HepG2 (cell line): ENCODE data around the gene UBE2J1. TPM values are rescaled to one million over a fixed set of nuclear protein-coding genes. Genes with fewer than 3 reads are reported as not detected.

Source experiments
- DDIT3 ChIP-seq: sonication (generic); formaldehyde crosslinking; IDR thresholded peaks from 2 replicates; pipeline ENCODE4 v1.4.0; 2020; ENCODE audit warnings: mild to moderate bottlenecking, missing genetic modification reagents
- HDAC1 ChIP-seq: sonication (generic); formaldehyde crosslinking; IDR thresholded peaks from 2 replicates; pipeline ENCODE4 v1.5.1; 2020; ENCODE audit warnings: mild to moderate bottlenecking, missing genetic modification reagents
- KLF16 ChIP-seq, 2 experiments: sonication (generic) in 1 of 2; formaldehyde crosslinking in 1 of 2; IDR thresholded peaks; 2 replicates each; pipeline versions ENCODE4 v1.6.1 to v1.8.0; 2016 to 2023; ENCODE audit warnings: missing genetic modification reagents in 2 of 2, missing compliant biosample characterization in 1 of 2
- MXI1 ChIP-seq: IDR thresholded peaks from 3 replicates; pipeline ENCODE4 v1.6.1; 2012; ENCODE audit warnings: low read depth, low read length, inconsistent platforms, borderline replicate concordance
- MYNN ChIP-seq: sonication (generic); formaldehyde crosslinking; IDR thresholded peaks from 2 replicates; pipeline ENCODE4 v1.4.0; 2020; ENCODE audit warnings: mild to moderate bottlenecking, low read depth, missing genetic modification reagents
- POLR2AphosphoS2 ChIP-seq: IDR thresholded peaks from 2 replicates; pipeline ENCODE4 v1.6.1; 2011; ENCODE audit warnings: low read depth, low read length, improper control_type of control experiment
- SIN3B ChIP-seq: fragments of 150-350 bp; IDR thresholded peaks from 2 replicates; pipeline ENCODE4 v1.6.1; 2014; ENCODE audit warnings: low read length
- ZNF350 ChIP-seq: sonication (generic); formaldehyde crosslinking; IDR thresholded peaks from 2 replicates; pipeline ENCODE4 v1.4.0; 2020; ENCODE audit warnings: mild to moderate bottlenecking, low read depth, missing genetic modification reagents, borderline replicate concordance
- ZNF687 ChIP-seq: sonication (generic); formaldehyde crosslinking; IDR thresholded peaks from 2 replicates; pipeline ENCODE4 v1.5.1; 2020; ENCODE audit warnings: mild to moderate bottlenecking, missing genetic modification reagents, moderate library complexity
- ZNF7 ChIP-seq: IDR thresholded peaks from 2 replicates; pipeline ENCODE4 v1.6.1; 2016; ENCODE audit warnings: missing biosample characterization, missing genetic modification reagents
- polyA plus RNA-seq, 8 experiments: library from polyadenylated mRNA; depleted of rRNA in 3 of 8; stranded (reverse) in 7 of 8; unstranded in 1 of 8; fragments of >200 nt; fragmentation: Illumina TruSeq in 4 of 8; extraction: Trizol in 4 of 8; gene quantifications; 2 replicates each; pipeline versions ENCODE4 v1.2.1 to v1.2.3, GENCODE V29; 2011 to 2016; ENCODE audit warnings: low read depth in 4 of 8, missing spikeins in 1 of 8, mixed read lengths in 1 of 8; ENCODE audit not compliant: insufficient read depth in 1 of 8
- total RNA-seq, 5 experiments: library from RNA; depleted of rRNA; stranded (reverse); fragments of >200 nt; fragmentation: Illumina TruSeq; extraction: Trizol; gene quantifications; 2 replicates each; pipeline ENCODE4 v1.2.3, GENCODE V29; 2016; ENCODE audit warnings: low read depth in 1 of 5
- TF ChIP-seq, protein P1 (sequence below): sonication (generic); formaldehyde crosslinking; IDR thresholded peaks from 2 replicates; pipeline ENCODE4 v1.5.0; 2020; ENCODE audit warnings: mild to moderate bottlenecking, missing genetic modification reagents

Gene UBE2J1
- total and polyA plus RNA-seq, 2 of the 13 experiments (the other 11 are each of a cell fraction or from before 2014, with no cell fraction given) = 19.3 to 24.6 TPM

DNA sequence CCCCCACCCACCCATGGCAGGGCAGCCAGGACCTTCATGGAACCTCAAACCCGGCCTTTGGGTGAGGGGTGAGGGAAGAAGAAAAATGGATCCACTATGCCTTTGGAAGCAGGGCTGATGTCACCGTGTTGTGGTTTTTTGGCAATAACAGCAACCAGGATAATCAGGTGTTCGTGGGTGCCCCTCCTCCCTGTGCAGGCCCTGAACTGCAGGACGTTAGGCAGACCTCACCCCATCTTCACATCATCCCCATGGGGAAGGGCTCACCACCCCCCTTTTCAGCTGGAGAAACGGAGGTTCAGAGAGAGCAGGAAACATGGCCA, 41.0 kb downstream of the UBE2J1 start (continued):
- TF ChIP-seq, protein P1, sequence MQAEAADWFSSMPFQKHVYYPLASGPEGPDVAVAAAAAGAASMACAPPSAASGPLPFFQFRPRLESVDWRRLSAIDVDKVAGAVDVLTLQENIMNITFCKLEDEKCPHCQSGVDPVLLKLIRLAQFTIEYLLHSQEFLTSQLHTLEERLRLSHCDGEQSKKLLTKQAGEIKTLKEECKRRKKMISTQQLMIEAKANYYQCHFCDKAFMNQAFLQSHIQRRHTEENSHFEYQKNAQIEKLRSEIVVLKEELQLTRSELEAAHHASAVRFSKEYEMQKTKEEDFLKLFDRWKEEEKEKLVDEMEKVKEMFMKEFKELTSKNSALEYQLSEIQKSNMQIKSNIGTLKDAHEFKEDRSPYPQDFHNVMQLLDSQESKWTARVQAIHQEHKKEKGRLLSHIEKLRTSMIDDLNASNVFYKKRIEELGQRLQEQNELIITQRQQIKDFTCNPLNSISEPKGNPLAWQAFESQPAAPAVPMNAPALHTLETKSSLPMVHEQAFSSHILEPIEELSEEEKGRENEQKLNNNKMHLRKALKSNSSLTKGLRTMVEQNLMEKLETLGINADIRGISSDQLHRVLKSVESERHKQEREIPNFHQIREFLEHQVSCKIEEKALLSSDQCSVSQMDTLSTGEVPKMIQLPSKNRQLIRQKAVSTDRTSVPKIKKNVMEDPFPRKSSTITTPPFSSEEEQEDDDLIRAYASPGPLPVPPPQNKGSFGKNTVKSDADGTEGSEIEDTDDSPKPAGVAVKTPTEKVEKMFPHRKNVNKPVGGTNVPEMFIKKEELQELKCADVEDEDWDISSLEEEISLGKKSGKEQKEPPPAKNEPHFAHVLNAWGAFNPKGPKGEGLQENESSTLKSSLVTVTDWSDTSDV (CRISPR knock-in tag) = no peak
- TF ChIP-seq MYNN (CRISPR knock-in tag) (no peak), POLR2AphosphoS2 (no peak), SIN3B (no peak), ZNF350 (CRISPR knock-in tag) (peak; percentile 16; the same call in 1 of the 2 replicates), KLF16 (CRISPR knock-in tag; IDR thresholded peaks at IDR 0.05) (no peak), HDAC1 (CRISPR knock-in tag) (no peak), MXI1 (no peak), DDIT3 (no peak), ZNF687 (CRISPR knock-in tag) (0 out of 2 replicates have a peak, but pooled peaks have one; percentile 15), ZNF7 (CRISPR knock-in tag) (no peak)
- TF ChIP-seq, all 625 proteins: peak for 9
